Stomach (tissue), 9 donors: Measurements from ENCODE around the gene MRGPRX4. TPM values are rescaled to one million over a fixed set of nuclear protein-coding genes. Genes with fewer than 3 reads are reported as not detected.
"Not testable (repeated sequence)": the region's sequence is repeated elsewhere in the genome, so short reads cannot be mapped to it uniquely, and the experiment has no call there.

ENCODE experiments used
- DNase-seq, 2 donors: peaks; one replicate each; pipeline versions ENCODE4 v3.0.0 to v3.0.0-alpha.2; 2013 to 2019
- H3K27ac ChIP-seq, 5 donors: fragments of 200-600 bp in 4 of 5; sonication (generic) in 4 of 5; one replicate each; pipeline ENCODE4 v1.5.1; 2013 to 2019; ENCODE audit warnings: mild to moderate bottlenecking in 1 of 5, moderate library complexity in 1 of 5
- H3K27me3 ChIP-seq, 3 donors: fragments of 200-600 bp; sonication (generic); one replicate each; pipeline ENCODE4 v1.5.1; 2017 to 2019; ENCODE audit warnings: mixed run types in 1 of 3
- H3K36me3 ChIP-seq, 4 donors: fragments of 200-600 bp; sonication (generic); 1 replicate in 3 of 4; 2 replicates in 1 of 4; pipeline ENCODE4 v1.5.1; 2016 to 2019
- H3K4me1 ChIP-seq, 4 donors: fragments of 200-600 bp; sonication (generic); one replicate each; pipeline ENCODE4 v1.5.1; 2016 to 2019
- H3K4me3 ChIP-seq, 4 donors: fragments of 200-600 bp; sonication (generic) in 3 of 4; one replicate each; pipeline ENCODE4 v1.5.1; 2016 to 2019; ENCODE audit warnings: mild to moderate bottlenecking in 1 of 4
- H3K9me3 ChIP-seq, 4 donors: fragments of 200-600 bp; sonication (generic); one replicate each; pipeline ENCODE4 v1.5.1; 2016 to 2019
- CTCF ChIP-seq, 7 experiments: fragments of 450-650 bp in 4 of 7; fragments of 200-600 bp in 3 of 7; sonication (generic) in 3 of 7; IDR thresholded peaks; one replicate each; pipeline ENCODE4 v1.5.1; 2016 to 2019; ENCODE audit warnings: antibody characterized with exemption in 7 of 7, control low read depth in 2 of 7, mild to moderate bottlenecking in 1 of 7
- EP300 ChIP-seq: sonication (generic); formaldehyde crosslinking; IDR thresholded peaks from one replicate; pipeline ENCODE4 v1.6.1; 2017; ENCODE audit warnings: antibody characterized with exemption
- POLR2A ChIP-seq, 4 donors: fragments of 450-650 bp; IDR thresholded peaks; one replicate each; pipeline ENCODE4 v1.6.1; 2016; ENCODE audit warnings: antibody characterized with exemption in 4 of 4, control low read depth in 2 of 4, mild to moderate bottlenecking in 1 of 4, moderate library complexity in 1 of 4
- POLR2AphosphoS5 ChIP-seq, 3 donors: sonication (generic); formaldehyde crosslinking; IDR thresholded peaks; one replicate each; pipeline ENCODE4 v1.6.1; 2016; ENCODE audit warnings: antibody characterized with exemption in 3 of 3
- WGBS, 5 donors: extraction: QIAGEN DNeasy Blood & Tissue Kit in 3 of 5; methylation state at CpG; one replicate each; pipeline versions ENCODE4 v1.1.5 to v1.1.7; 2013 to 2018; 5-methylcytosine and 5-hydroxymethylcytosine counted together
- intact Hi-C: fragments of 100-400 bp; cut with DNase I; formaldehyde crosslinking; loops from one replicate; pipeline ENCODE4 v1.15.1; 2023; ENCODE audit warnings: low total_unique reads
- polyA plus RNA-seq, 3 donors: library from polyadenylated mRNA; stranded (reverse); fragments of 200-250 nt; gene quantifications; one replicate each; pipeline ENCODE4 v1.2.3, GENCODE V29; 2013
- total RNA-seq, 5 donors: library from RNA; depleted of rRNA; stranded (reverse); fragments of >200 nt; gene quantifications; one replicate each; pipeline versions ENCODE4 v1.1.0 to v1.2.3, GENCODE V29; 2014 to 2016
- donor health status: healthy with polysubstance abuse.
- donor health status: Bipolar disorder and iron deficiency.
- donor health status: healthy.

Gene MRGPRX4
- total and polyA plus RNA-seq, 8 donors, result not detected

GRCh38 chr11:18188796-18189195, 16.2 kb downstream of the MRGPRX4 start:
- Histone ChIP-seq H3K4me1 (no peaks in the 10 kb centered on the region), H3K36me3 (no peaks in the 10 kb centered on the region), H3K27ac (no peak overlapping the region), H3K4me3 (no peak overlapping the region), H3K9me3 (no peaks in the 10 kb centered on the region), H3K27me3 (peaks cover 0 to 3% (median 0%) of the 10 kb centered on the region in 3 donors)
- no peak for DNase-seq
- no peak for TF ChIP-seq EP300
- no peak for TF ChIP-seq CTCF (IDR thresholded peaks at IDR 0.05)
- no peak for TF ChIP-seq POLR2A (IDR thresholded peaks at IDR 0.05)
- no peak for TF ChIP-seq POLR2AphosphoS5 (IDR thresholded peaks at IDR 0.05)
- intact Hi-C loops, result no loop called here
- WGBS, 5 donors, result 89 to 95% (median 94%) methylated on average over 24 of the region's 24 CpGs

GRCh38 chr11:18189476-18190245, 17.0 kb downstream of the MRGPRX4 start:
- H3K4me3 ChIP-seq, intact Hi-C loops: not testable (repeated sequence)
- 89 to 92% (median 92%) methylated on average over 34 of the region's 34 CpGs for WGBS, 5 donors

GRCh38 chr11:18191376-18191775, 18.7 kb downstream of the MRGPRX4 start:
- Histone ChIP-seq H3K4me1 (no peaks in the 10 kb centered on the region), H3K36me3 (no peaks in the 10 kb centered on the region), H3K9me3 (no peaks in the 10 kb centered on the region), H3K4me3 (no peak overlapping the region), H3K27me3 (no peaks in the 10 kb centered on the region), H3K27ac (no peak overlapping the region)
- intact Hi-C loops, result no loop called here
- no peak for DNase-seq
- TF ChIP-seq EP300 (no peak), POLR2AphosphoS5 (IDR thresholded peaks at IDR 0.05) (no peak), POLR2A (IDR thresholded peaks at IDR 0.05) (no peak), CTCF (IDR thresholded peaks at IDR 0.05) (no peak)
- 86 to 97% (median 92%) methylated on average over 3 of the region's 3 CpGs for whole genome bisulfite sequencing, 5 donors

More at GRCh38 chr11:18189476-18190245, 17.0 kb downstream of the MRGPRX4 start:
- H3K9me3 ChIP-seq, H3K36me3 ChIP-seq, H3K4me1 ChIP-seq, DNase-seq, H3K27me3 ChIP-seq, H3K27ac ChIP-seq: not testable (repeated sequence)

GRCh38 chr11:18193010-18193409, 20.4 kb downstream of the MRGPRX4 start:
- H3K27ac ChIP-seq, result no peak overlapping the region
- TF ChIP-seq CTCF (IDR thresholded peaks at IDR 0.05), result no peak
- TF ChIP-seq POLR2AphosphoS5 (IDR thresholded peaks at IDR 0.05), result no peak
- no peak for TF ChIP-seq EP300
- TF ChIP-seq POLR2A (IDR thresholded peaks at IDR 0.05), result no peak
- no peak overlapping the region for H3K4me3 ChIP-seq
- no peaks in the 10 kb centered on the region for H3K36me3 ChIP-seq
- peak in 1 of 2 donors; percentile 9 for DNase-seq
- WGBS, 5 donors, result 25 to 38% (median 27%) methylated on average over 4 of the region's 4 CpGs
- intact Hi-C loops, result no loop called here
- H3K4me1 ChIP-seq, result no peaks in the 10 kb centered on the region
- H3K9me3 ChIP-seq, result no peaks in the 10 kb centered on the region
- no peaks in the 10 kb centered on the region for H3K27me3 ChIP-seq

GRCh38 chr11:18196532-18196931, 23.9 kb downstream of the MRGPRX4 start:
- Histone ChIP-seq H3K9me3 (peaks cover 0 to 4% (median 0%) of the 10 kb centered on the region in 4 donors), H3K4me1 (no peaks in the 10 kb centered on the region), H3K36me3 (no peaks in the 10 kb centered on the region), H3K4me3 (no peak overlapping the region), H3K27ac (no peak overlapping the region), H3K27me3 (no peaks in the 10 kb centered on the region)
- no peak for DNase-seq
- 83 to 95% (median 85%) methylated on average over 2 of the region's 2 CpGs for WGBS, 5 donors
- intact Hi-C loops, result no loop called here
- TF ChIP-seq EP300 (no peak), CTCF (IDR thresholded peaks at IDR 0.05) (no peak), POLR2A (IDR thresholded peaks at IDR 0.05) (no peak), POLR2AphosphoS5 (IDR thresholded peaks at IDR 0.05) (no peak)

GRCh38 chr11:18197738-18198137, 25.1 kb downstream of the MRGPRX4 start:
- H3K9me3 ChIP-seq, H3K27me3 ChIP-seq, DNase-seq, H3K4me1 ChIP-seq, H3K27ac ChIP-seq, H3K36me3 ChIP-seq, intact Hi-C loops, H3K4me3 ChIP-seq: not testable (repeated sequence)
- 61 to 75% (median 63%) methylated on average over 3 of the region's 3 CpGs for WGBS, 5 donors
